Glomerular visceral epithelial cell (primary cell): ENCODE data around the gene DCANP1.

Experiments used
- DNase-seq: peaks from one replicate; pipeline ENCODE4 v3.0.0-alpha.2; 2016; ENCODE audit errors: extremely low spot score

The DCANP1 gene

GRCh38 chr5:135441919-135442318 is 5.2 kb downstream of the DCANP1 start:
- DNase-seq = no peak

GRCh38 chr5:135441350-135441831 is 5.8 kb downstream of the DCANP1 start:
- no peak for DNase-seq

GRCh38 chr5:135440916-135441315 is 6.2 kb downstream of the DCANP1 start:
- no peak for DNase-seq

GRCh38 chr5:135439231-135440205 is 7.6 kb downstream of the DCANP1 start:
- DNase-seq = no peak

DNA sequence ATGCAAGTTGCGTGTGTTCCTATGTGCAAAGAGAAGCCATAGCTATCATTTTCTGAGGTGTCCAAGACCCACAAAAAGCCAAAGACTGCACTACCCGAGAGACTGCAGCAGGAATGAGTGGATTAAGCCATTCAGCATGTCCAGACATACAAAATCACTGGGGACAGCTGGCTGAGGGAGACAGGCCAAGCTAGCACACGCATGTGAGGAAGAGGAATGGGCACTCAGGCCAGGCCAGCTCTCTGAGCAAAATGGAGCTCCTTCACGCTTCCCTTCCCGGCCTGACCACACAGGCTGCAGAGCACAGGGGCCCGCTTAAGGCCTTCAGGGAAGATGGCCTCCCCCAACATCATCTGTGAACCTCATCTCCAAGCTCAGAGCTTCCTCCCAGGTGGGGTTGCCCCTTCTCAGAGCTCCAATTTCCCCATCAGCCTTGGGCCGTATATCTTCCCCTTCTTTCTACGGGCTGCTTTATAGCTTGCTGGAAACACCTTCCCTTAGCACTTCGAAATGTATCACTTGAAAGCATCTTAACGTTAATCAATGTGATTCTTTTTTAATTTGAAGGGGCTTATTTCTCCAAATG is 8.4 kb downstream of the DCANP1 start:
- DNase-seq = no peak

DNA sequence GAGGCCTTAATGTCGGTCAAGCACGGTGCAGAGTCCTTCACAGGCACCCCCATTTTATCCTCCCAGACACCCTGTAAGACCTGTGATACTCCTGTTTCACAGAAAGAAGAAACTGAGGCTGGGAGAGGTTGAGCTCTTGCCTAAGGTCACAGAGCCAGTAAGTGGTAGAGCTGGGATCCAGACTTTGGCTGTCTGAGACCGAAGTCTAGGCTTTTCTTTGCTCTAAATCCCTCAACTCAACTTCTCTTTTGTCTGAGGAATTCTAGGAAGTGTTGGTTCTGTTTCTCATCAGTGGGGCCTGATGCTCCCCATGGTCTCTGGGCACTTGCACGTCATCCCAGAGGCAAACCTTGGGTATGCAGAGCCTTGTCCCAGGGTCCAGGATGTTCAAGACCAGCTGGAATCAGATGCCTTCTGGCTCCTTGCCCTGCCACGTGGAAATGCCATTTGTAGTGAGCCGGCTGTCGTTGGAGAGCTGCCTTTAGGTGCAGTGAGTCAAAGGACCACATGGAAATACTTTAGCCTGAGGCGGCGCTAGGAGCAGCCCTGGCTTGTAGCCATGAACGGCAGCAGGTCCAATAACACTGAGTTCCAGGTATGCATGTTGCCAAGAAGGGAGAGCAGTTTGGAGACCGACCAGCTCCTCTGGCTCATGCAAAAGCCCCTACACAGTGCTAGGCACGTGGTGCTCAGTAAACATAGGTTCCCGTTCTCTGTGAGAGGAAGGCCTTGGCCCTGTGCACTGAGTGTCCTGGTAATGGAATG is 9.2 kb downstream of the DCANP1 start:
- DNase-seq = peak; percentile 77

DNA sequence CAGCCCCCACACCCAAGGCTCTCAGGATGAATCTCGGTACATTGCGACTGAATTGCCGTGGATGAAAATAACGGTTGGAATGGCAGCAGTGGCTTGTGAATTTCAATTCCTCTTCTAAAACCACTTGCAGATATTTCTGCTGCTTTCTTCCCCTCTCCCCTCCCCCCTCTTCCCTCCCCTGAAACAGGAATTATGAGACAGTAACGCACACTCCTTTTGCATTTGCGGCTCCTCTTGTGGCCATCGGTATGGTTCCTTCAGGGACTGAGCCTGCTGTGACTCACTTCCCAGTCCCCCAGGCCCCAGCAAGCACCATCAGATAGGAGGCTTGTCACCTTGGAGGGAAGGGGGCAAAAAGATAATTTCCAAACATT is 9.7 kb downstream of the DCANP1 start:
- DNase-seq = no peak

DNA sequence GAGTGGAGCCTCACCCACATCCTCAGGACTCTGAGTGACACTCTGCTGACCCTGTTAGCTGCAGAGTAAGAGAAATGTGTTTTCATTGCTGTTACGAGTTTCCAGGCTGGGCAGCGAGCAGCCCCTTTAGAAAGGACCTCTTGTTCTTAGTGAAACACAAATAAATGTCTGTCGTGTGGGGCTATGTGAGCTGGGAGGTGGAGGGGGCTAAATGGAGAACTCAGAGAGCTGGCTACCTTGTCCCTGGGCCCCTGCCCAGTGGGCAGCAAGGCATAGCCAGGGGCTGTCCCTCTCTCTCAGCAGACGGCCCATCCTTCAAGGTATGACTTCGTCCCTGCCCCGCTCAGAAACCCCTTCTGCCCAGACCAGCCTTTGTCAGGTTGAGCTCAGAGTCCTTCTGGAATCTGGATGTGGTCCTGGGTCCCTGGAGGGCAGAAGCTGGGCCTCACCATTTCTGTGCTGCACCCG is 10.2 kb downstream of the DCANP1 start:
- no peak for DNase-seq

DNA sequence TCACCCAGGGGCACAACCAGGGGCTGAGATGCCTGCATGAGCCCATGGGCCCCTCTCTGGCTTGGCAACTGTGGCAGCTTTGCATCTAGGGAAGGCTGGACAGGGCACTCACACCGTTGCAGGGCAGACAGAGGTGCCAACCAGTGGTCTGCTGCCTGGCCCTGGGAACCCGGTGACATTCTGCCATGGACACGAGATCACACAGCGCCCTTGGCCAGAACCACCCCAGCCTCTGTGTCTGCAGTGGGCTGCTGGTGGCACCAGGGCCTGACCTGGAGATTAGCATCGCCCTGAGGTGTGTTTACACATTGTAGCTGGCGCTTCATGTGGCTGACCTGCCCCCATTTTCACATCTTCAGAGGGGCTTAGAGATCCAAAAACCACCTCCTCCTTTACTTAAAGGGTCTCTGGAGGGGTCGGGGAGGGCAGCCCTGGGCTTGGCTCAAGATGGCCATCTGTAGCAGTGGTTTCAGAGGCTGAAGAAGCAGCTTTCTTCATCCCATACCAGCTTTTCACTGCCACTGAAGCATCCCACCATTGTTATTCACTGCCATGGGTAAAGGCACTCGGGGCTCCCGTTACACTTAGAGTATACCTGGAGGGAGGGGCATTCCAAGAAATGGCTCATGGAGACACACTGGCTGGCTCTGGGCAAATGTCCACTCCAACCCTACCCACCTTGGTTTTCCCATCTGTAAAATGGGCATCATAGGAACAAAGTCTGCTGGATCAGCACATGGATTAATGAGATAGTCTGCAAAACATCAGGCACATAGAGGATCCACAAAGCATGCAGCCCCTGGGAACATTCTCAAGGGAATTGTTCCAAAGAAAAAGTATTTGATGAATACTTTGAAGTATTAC is 11.4 kb downstream of the DCANP1 start:
- no peak for DNase-seq

- DNase-seq = no peak
Measured at GRCh38 chr5:135434591-135435466, 12.3 kb downstream of the DCANP1 start.

DNA sequence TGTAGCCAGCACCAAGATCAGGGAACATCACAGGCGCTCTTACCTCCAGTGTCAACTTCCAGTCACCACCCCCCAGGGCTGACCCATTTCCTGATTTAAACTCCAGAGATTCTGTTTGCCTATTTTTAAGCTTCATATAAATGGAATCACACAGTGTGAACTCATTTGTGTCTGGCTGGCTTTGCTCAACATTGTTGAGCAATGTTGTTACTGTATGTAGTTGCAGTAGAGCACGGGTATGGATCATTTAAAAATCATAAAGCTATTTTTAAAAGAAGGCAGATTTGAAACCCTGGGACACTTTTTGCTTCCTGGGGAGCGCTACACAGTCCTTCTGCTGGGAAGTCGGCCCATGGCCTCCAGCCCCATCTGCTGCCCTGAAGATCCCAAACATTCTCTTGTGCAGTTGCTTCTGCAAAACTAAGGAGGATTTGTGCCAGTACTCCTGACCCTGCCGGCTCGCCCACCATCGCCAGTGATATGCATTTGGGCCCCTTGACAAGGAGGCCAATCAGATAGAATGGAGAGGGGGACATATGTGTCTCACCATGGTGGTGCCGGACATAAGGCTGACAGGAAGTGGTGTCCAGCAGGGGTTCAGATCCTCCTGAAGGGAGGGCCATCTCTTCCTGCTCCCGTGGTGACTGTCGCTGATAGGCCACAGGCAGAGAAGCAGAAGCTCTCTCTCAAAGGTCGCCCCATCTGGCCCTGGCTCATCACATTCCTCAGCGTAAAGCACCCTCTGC is 13.3 kb downstream of the DCANP1 start:
- no peak for DNase-seq

DNA sequence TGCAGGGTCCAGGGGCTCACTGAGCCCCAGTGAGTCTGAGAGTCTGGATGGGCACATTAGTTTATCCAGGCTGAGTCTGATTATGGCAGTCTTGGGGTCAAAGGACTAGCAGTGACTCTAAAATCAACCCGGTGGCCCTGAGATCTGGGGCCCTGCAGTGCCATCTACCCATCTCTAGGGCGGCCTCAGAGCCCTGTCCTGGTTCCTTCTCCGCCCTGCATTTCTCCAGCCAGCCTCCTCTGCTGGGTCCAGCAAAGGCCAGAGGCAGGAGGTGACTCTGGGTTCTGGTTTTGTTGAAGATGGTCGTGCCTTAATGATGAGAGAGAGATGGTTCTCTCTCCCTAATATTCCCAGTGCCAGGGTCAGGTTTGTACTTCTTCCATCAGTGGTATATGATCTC is 15.0 kb downstream of the DCANP1 start:
- DNase-seq = no peak

DNA sequence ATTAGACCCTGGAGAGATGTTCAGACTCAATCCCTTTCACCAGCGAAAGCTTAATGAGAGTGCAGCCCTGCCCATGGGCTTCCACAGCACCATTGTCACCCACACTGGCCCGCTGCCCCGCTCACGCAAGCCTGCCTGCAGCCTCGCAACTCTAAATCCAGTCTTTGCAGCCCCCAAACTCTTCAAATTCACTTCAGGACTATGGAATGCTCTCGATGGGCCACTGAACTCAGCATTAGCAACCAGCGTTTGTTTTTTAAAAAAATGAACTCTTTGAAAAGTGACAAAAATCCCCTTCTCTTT is 17.1 kb downstream of the DCANP1 start:
- no peak for DNase-seq

GRCh38 chr5:135429301-135430134 is 17.6 kb downstream of the DCANP1 start:
- DNase-seq = no peak

GRCh38 chr5:135428586-135428985 is 18.6 kb downstream of the DCANP1 start:
- no peak for DNase-seq

- DNase-seq = peak; percentile 59
Measured at GRCh38 chr5:135426102-135427082, 20.8 kb downstream of the DCANP1 start.

DNA sequence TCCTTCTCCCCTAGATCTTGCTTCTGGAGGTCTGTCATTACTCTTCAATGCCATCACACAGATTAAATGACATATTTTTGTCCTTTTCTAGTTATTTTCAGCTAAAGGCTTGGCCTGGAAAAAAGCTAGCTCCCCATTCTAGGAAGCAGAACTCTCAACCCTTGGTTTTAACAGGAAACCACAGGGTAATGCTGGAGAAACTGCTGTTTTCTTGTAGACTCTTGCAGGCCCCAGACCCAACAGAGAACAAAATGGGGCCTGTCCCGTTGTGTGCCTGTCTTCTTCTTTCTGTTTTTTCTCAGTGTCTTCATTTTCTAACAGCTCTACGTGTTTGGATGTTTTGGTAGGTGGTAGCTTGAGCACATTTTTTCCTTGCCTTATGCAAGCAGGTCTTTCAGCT is 21.5 kb downstream of the DCANP1 start:
- DNase-seq = no peak

GRCh38 chr5:135423846-135424168 is 23.3 kb downstream of the DCANP1 start:
- DNase-seq = no peak
